ENCODE results near the gene TMEM259. TPM values are rescaled to one million over a fixed set of nuclear protein-coding genes. Genes with fewer than 3 reads are reported as not detected.

The TMEM259 gene
- total and polyA plus RNA-seq, 9 of the 15 experiments (the other 6 are each of a cell fraction or from before 2014, with no cell fraction given), result 0.52 to 231 (median 63.6) TPM

DNA sequence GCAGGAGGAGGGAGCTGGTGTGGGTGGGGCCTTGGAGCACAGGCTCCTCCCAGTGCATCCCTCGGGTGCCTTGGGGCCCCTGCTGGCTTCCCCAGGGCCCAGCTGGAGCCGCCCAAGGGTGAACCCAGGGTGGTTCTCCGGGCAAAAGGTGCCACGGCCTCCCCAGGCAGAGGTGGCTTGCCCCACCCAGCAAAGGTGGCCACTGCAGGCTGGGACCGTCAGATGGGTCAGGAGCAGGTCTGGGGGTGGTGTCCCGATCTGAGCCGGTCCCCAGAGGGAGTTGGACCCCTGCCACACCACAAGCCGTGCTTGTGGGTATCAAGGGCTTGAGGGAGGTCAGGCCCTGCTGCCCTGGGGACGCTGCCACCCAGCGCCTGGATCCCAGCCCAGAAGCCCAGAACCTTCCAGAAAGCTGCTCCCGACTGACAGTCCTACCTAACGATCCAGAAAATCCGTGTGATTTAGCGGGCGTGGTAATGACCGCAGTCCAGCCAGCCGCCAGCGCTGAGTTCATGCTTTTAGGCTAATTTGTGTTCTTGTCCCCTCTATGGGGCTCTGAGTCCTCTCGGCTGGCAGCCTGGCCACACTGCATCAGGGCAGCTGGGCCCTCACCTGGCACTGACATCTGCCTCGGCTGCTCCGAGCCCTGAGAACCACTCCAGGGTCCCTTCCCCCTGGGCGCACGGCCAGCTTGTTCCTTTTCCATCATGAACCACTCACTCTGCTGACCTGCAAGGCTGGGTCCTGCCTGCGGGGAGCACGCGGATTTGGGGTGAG, 25.7 kb downstream of the TMEM259 start:
- Histone ChIP-seq H3K4me3 (no peak overlapping the region), H3K79me2 (ENCODE audit: control insufficient read depth, insufficient read depth, low read length) (no peaks in the 10 kb centered on the region), H3K27me3 (ENCODE audit: control insufficient read depth in 2 of 2, insufficient read depth in 2 of 2, low read length in 2 of 2) (no peaks in the 10 kb centered on the region), H2AFZ (ENCODE audit: low read depth, low read length) (no peak overlapping the region), H3K4me1 (replicated peaks in 1 of 2; ENCODE audit: control insufficient read depth in 2 of 2, insufficient read depth in 2 of 2, low read length in 2 of 2) (peaks cover 13 to 77% of the 10 kb centered on the region in 2 experiments; a peak in 4 of 5 replicates), H3K36me3 (ENCODE audit: control insufficient read depth, insufficient read depth, low read length) (peaks cover 47% of the 10 kb centered on the region; the same call in 2 of the 3 replicates), H3K9me3 (replicated peaks; ENCODE audit: control insufficient read depth, insufficient read depth, low read depth, low read length) (no peaks in the 10 kb centered on the region), H3K4me2 (ENCODE audit: insufficient read depth, low read length) (no peak overlapping the region), H3K9me1 (ENCODE audit: control insufficient read depth, insufficient read depth, low read length) (peaks cover 6% of the 10 kb centered on the region), H4K20me1 (replicated peaks; ENCODE audit: control insufficient read depth, insufficient read depth, low read length) (no peaks in the 10 kb centered on the region; the same call in 1 of the 2 replicates), H3K9ac (ENCODE audit: insufficient read depth in 1 of 2, low read depth in 2 of 2, low read length in 2 of 2) (0 out of 4 replicates have a peak overlapping the region, but pooled peaks of 1 of the 2 experiments have one; percentile 17), H3K27ac (ENCODE audit: extremely low read depth, low read depth, low read length) (no peak overlapping the region)
- ChIA-PET CTCF (ENCODE audit: low intra/inter-chr PET ratio) (no interaction called here), POLR2A (interaction anchor here (0.6 to 2.8 kb wide), 4 partner anchors 11 to 212 kb away, joined by 3 to 10 read pairs (median 4); partner anchors contain the start of gene WDR18)
- FAIRE-seq (no peak), ATAC-seq (no peak), DNase-seq (ENCODE audit: extremely low read depth in 1 of 4, low spot score in 3 of 4) (no peak)
- WGBS (ENCODE audit: insufficient coverage, low coverage, missing lambda C conversion rate), result 80% methylated on average over 24 of the region's 26 CpGs
- BruUV-seq (replicated peaks), result no TSS peak
- intact Hi-C loops (cut with micrococcal nuclease), result no loop called here
- in situ Hi-C loops (cut with MboI), result no loop called here
- TF ChIP-seq ZFP30 (CRISPR knock-in tag; IDR thresholded peaks at IDR 0.05; ENCODE audit: borderline replicate concordance) (no peak), ATF7 (IDR thresholded peaks at IDR 0.05) (no peak), GATAD2B (IDR thresholded peaks at IDR 0.05; ENCODE audit: borderline replicate concordance) (no peak), NCOA1 (IDR thresholded peaks at IDR 0.05; ENCODE audit: low read depth) (no peak), ZNF76 (CRISPR knock-in tag; IDR thresholded peaks at IDR 0.05; ENCODE audit: borderline replicate concordance) (no peak), PML (IDR thresholded peaks at IDR 0.05; ENCODE audit: low read length) (no peak), RBFOX2 (IDR thresholded peaks at IDR 0.05; ENCODE audit: low read depth, low read length) (peak; percentile 42; the same call in 1 of the 2 replicates)
- TF ChIP-seq, protein P1, sequence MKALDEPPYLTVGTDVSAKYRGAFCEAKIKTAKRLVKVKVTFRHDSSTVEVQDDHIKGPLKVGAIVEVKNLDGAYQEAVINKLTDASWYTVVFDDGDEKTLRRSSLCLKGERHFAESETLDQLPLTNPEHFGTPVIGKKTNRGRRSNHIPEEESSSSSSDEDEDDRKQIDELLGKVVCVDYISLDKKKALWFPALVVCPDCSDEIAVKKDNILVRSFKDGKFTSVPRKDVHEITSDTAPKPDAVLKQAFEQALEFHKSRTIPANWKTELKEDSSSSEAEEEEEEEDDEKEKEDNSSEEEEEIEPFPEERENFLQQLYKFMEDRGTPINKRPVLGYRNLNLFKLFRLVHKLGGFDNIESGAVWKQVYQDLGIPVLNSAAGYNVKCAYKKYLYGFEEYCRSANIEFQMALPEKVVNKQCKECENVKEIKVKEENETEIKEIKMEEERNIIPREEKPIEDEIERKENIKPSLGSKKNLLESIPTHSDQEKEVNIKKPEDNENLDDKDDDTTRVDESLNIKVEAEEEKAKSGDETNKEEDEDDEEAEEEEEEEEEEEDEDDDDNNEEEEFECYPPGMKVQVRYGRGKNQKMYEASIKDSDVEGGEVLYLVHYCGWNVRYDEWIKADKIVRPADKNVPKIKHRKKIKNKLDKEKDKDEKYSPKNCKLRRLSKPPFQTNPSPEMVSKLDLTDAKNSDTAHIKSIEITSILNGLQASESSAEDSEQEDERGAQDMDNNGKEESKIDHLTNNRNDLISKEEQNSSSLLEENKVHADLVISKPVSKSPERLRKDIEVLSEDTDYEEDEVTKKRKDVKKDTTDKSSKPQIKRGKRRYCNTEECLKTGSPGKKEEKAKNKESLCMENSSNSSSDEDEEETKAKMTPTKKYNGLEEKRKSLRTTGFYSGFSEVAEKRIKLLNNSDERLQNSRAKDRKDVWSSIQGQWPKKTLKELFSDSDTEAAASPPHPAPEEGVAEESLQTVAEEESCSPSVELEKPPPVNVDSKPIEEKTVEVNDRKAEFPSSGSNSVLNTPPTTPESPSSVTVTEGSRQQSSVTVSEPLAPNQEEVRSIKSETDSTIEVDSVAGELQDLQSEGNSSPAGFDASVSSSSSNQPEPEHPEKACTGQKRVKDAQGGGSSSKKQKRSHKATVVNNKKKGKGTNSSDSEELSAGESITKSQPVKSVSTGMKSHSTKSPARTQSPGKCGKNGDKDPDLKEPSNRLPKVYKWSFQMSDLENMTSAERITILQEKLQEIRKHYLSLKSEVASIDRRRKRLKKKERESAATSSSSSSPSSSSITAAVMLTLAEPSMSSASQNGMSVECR (CRISPR knock-in tag; IDR thresholded peaks at IDR 0.05), result no peak
- TF ChIP-seq, protein P2, sequence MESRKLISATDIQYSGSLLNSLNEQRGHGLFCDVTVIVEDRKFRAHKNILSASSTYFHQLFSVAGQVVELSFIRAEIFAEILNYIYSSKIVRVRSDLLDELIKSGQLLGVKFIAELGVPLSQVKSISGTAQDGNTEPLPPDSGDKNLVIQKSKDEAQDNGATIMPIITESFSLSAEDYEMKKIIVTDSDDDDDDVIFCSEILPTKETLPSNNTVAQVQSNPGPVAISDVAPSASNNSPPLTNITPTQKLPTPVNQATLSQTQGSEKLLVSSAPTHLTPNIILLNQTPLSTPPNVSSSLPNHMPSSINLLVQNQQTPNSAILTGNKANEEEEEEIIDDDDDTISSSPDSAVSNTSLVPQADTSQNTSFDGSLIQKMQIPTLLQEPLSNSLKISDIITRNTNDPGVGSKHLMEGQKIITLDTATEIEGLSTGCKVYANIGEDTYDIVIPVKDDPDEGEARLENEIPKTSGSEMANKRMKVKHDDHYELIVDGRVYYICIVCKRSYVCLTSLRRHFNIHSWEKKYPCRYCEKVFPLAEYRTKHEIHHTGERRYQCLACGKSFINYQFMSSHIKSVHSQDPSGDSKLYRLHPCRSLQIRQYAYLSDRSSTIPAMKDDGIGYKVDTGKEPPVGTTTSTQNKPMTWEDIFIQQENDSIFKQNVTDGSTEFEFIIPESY (CRISPR knock-in tag; IDR thresholded peaks at IDR 0.05), result peak; percentile 84
